GM18519 (cell line): ENCODE measurements around the gene OR4N5.

Experiments used
- ATAC-seq: cut with Tn5 transposase; IDR thresholded peaks from one replicate; pipeline ENCODE4 v1.9.1; 2021; ENCODE audit warnings: mild to moderate bottlenecking, moderate library complexity; ENCODE audit not compliant: unreplicated experiment, low FRiP score

Gene OR4N5

DNA sequence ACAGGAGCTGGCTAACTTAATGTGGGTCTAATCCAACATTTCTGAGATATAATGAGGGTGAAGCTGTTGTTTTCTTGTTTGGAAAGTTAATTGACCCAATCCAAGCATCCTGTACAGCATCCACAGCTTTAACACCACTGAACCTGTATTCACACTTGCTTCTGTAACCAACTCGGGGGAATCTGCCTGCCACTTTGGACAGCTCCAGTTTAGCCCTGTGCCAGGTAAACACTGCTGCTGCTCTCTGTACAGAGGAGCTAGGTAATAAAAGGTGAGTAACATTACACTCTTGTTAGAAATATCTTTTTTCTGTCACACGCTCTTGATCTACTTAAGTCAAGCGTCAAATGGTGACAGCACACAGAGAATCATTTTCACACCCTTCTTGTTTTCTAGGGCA, 52.8 kb downstream of the OR4N5 start:
- no peak for ATAC-seq

DNA sequence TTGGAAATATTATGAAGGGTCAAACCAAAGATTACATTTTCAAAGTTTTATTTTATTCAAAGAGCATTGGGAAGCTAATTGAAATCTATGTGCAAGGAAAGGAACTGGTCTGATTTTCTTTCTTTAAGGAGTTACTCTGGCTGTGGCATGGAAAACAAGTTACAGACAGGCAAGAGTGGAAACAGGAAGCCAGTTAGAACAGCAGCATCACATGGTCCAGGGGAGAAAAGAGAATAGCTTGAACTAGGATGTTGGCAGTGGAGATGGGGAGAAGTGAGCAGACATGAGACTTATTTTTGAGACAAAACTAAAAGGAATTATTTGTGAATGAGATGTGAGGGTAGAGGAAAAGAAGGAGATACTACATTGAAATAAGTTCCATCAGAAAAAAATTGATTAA, 55.5 kb downstream of the OR4N5 start:
- no peak for ATAC-seq
